Tibial nerve (tissue), 4 donors: Measurements from ENCODE around the gene FAM227B. TPM values are rescaled to one million over a fixed set of nuclear protein-coding genes. Genes with fewer than 3 reads are reported as not detected.
"Not testable (repeated sequence)": the region's sequence is repeated elsewhere in the genome, so short reads cannot be mapped to it uniquely, and the experiment has no call there.

Experiments
- DNase-seq, 2 donors: peaks; one replicate each; pipeline ENCODE4 v3.0.0-alpha.2; 2019; ENCODE audit warnings: low spot score in 2 of 2
- H3K27ac ChIP-seq, 4 donors: fragments of 200-600 bp; sonication (generic) in 3 of 4; one replicate each; pipeline ENCODE4 v1.5.1; 2017 to 2019; ENCODE audit warnings: mild to moderate bottlenecking in 1 of 4
- H3K27me3 ChIP-seq, 2 donors: fragments of 200-600 bp; sonication (generic) in 1 of 2; one replicate each; pipeline versions ENCODE4 v1.5.1 to v1.6.0; 2017 to 2019
- H3K36me3 ChIP-seq, 3 donors: fragments of 200-600 bp; sonication (generic); one replicate each; pipeline ENCODE4 v1.5.1; 2018 to 2019
- H3K4me1 ChIP-seq, 4 donors: fragments of 200-600 bp; sonication (generic) in 3 of 4; one replicate each; pipeline ENCODE4 v1.5.1; 2017 to 2019
- H3K4me3 ChIP-seq, 4 donors: fragments of 200-600 bp; sonication (generic) in 3 of 4; one replicate each; pipeline ENCODE4 v1.5.1; 2017 to 2019; ENCODE audit warnings: mild to moderate bottlenecking in 1 of 4, moderate library complexity in 1 of 4
- H3K9me3 ChIP-seq, 4 donors: fragments of 200-600 bp; sonication (generic) in 3 of 4; one replicate each; pipeline ENCODE4 v1.5.1; 2017 to 2019
- CTCF ChIP-seq, 5 experiments: fragments of 200-600 bp in 3 of 5; fragments of 450-650 bp in 2 of 5; sonication (generic) in 3 of 5; IDR thresholded peaks; one replicate each; pipeline ENCODE4 v1.5.1; 2016 to 2019; ENCODE audit warnings: antibody characterized with exemption in 5 of 5, mild to moderate bottlenecking in 3 of 5, moderate library complexity in 2 of 5
- EP300 ChIP-seq, 2 donors: sonication (generic); formaldehyde crosslinking; IDR thresholded peaks; one replicate each; pipeline ENCODE4 v1.6.1; 2017; ENCODE audit warnings: antibody characterized with exemption in 2 of 2, mild to moderate bottlenecking in 1 of 2
- POLR2A ChIP-seq, 2 donors: fragments of 450-650 bp; IDR thresholded peaks; one replicate each; pipeline ENCODE4 v1.6.1; 2017; ENCODE audit warnings: antibody characterized with exemption in 2 of 2, mild to moderate bottlenecking in 2 of 2, moderate library complexity in 2 of 2
- WGBS, 2 donors: methylation state at CpG; one replicate each; pipeline ENCODE4 v1.1.5; 2018; 5-methylcytosine and 5-hydroxymethylcytosine counted together
- total RNA-seq, 4 donors: library from RNA; depleted of rRNA; stranded (reverse); fragments of >200 nt; gene quantifications; one replicate each; pipeline ENCODE4 v1.1.0, GENCODE V29; 2016

Gene FAM227B
- total RNA-seq, 4 donors from 2014 or later = 2.1 to 14.2 (median 7.7) TPM

- 1 to 2% methylated on average over 6 of the region's 6 CpGs for WGBS, 2 donors
- TF ChIP-seq EP300 (IDR thresholded peaks at IDR 0.05) = no peak
- TF ChIP-seq CTCF (IDR thresholded peaks at IDR 0.05) = peak in 2 of 5 experiments; percentile 21 to 43
- no peak for TF ChIP-seq POLR2A (IDR thresholded peaks at IDR 0.05)
- no peaks in the 10 kb centered on the region for H3K27me3 ChIP-seq
- H3K9me3 ChIP-seq = peaks cover 0 to 7% (median 0%) of the 10 kb centered on the region in 4 donors
- no peak for DNase-seq
- peak overlapping the region; percentile 89 to 95 (median 92) for H3K27ac ChIP-seq
- H3K4me1 ChIP-seq = peaks cover 0 to 40% (median 13%) of the 10 kb centered on the region in 4 donors
- peaks cover 0 to 15% (median 0%) of the 10 kb centered on the region in 3 donors for H3K36me3 ChIP-seq
- peak overlapping the region; percentile 54 to 83 (median 70) for H3K4me3 ChIP-seq
Measured at GRCh38 chr15:49620199-49620598, 419 bp downstream of the FAM227B start.

DNA sequence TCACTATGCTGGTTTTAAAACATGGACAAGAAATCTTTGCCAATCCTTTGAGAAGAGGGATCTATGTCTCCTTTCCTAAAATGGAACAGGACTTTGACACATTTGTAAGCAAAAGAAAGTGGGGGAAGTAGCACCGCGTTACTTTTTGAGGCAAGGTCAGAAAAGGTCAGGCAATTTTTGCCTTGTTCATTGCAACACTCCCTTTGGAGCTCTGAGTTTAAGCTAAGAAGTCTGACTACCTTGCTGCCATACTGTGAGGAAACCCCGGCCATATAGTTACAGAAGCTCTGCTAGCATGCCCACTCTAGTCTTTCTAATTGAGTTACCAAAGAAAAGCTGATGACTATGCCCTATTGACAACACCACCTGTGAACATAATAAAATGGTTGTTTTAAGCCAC, 1.4 kb downstream of the FAM227B start:
- H3K4me3 ChIP-seq = no peak overlapping the region
- peaks cover 0 to 5% (median 0%) of the 10 kb centered on the region in 4 donors for H3K9me3 ChIP-seq
- TF ChIP-seq POLR2A (IDR thresholded peaks at IDR 0.05) (no peak), CTCF (IDR thresholded peaks at IDR 0.05) (no peak), EP300 (IDR thresholded peaks at IDR 0.05) (no peak)
- no peaks in the 10 kb centered on the region for H3K27me3 ChIP-seq
- H3K4me1 ChIP-seq = peaks cover 0 to 40% (median 13%) of the 10 kb centered on the region in 4 donors
- 54 to 69% methylated on average over 3 of the region's 3 CpGs for WGBS, 2 donors
- H3K36me3 ChIP-seq = peaks cover 0 to 17% (median 0%) of the 10 kb centered on the region in 3 donors
- H3K27ac ChIP-seq = peak overlapping the region; percentile 37 to 95 (median 92)
- DNase-seq = no peak

- not testable (repeated sequence) for H3K4me3 ChIP-seq, DNase-seq, H3K9me3 ChIP-seq, H3K27me3 ChIP-seq, H3K4me1 ChIP-seq, H3K27ac ChIP-seq
- peaks cover 0 to 30% (median 0%) of the 10 kb centered on the region in 3 donors for H3K36me3 ChIP-seq
- WGBS, 2 donors = 98% methylated on average over 3 of the region's 3 CpGs
Measured at GRCh38 chr15:49612240-49612639, 8.4 kb downstream of the FAM227B start.

DNA sequence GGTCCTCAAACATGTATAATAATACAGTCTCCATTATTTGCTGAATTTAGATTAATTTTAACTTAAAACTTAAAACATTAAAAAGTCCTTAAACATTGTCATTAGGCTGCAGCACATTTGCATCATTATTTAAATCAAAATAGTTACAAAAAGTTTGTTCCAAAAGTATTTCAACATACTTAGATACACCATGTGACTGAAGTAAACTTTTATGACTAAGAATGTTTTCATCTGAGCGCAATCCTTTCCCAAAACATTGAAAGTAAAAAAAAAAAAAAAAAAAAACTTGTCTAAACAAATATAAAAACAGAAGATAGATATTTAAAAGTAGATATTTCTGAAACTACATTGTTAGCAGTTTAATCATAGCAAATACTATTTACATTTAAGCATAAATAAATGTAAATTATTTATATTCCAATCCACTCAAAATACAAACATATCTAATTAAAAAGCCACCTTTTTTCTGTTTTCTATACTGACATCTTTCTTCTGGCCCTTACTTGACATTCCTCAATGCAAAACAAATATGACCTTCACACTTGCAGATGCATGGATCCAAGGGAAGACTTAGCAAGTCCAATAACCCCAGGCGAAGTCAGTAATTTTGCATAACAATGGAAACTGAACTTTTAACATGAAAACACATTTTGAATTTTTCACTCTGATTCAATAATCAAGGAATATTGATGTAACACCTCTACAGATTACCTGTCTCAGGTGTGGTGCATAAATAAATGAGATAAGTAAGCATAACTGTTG, 10.3 kb downstream of the FAM227B start:
- Histone ChIP-seq H3K4me1 (no peaks in the 10 kb centered on the region), H3K4me3 (no peak overlapping the region), H3K27me3 (no peaks in the 10 kb centered on the region), H3K27ac (no peak overlapping the region), H3K36me3 (peaks cover 0 to 36% (median 0%) of the 10 kb centered on the region in 3 donors), H3K9me3 (peaks cover 0 to 6% (median 0%) of the 10 kb centered on the region in 4 donors)
- WGBS, 2 donors = 75 to 78% methylated on average over 2 of the region's 2 CpGs
- DNase-seq = no peak
- TF ChIP-seq EP300 (IDR thresholded peaks at IDR 0.05) = no peak
- TF ChIP-seq POLR2A (IDR thresholded peaks at IDR 0.05) = no peak
- TF ChIP-seq CTCF (IDR thresholded peaks at IDR 0.05) = no peak

GRCh38 chr15:49606594-49606993, 14.0 kb downstream of the FAM227B start:
- no peak for TF ChIP-seq EP300 (IDR thresholded peaks at IDR 0.05)
- Histone ChIP-seq H3K36me3 (peaks cover 0 to 17% (median 0%) of the 10 kb centered on the region in 3 donors), H3K9me3 (peaks cover 0 to 34% (median 0%) of the 10 kb centered on the region in 4 donors), H3K27ac (no peak overlapping the region), H3K4me1 (no peaks in the 10 kb centered on the region), H3K27me3 (no peaks in the 10 kb centered on the region), H3K4me3 (no peak overlapping the region)
- DNase-seq = no peak

- DNase-seq = no peak
Measured at GRCh38 chr15:49605588-49605987, 15.0 kb downstream of the FAM227B start.

More at GRCh38 chr15:49605588-49605987, 15.0 kb downstream of the FAM227B start:
- 90 to 96% methylated on average over 2 of the region's 2 CpGs for WGBS, 2 donors
- H3K27me3 ChIP-seq = no peaks in the 10 kb centered on the region
- H3K36me3 ChIP-seq = peaks cover 0 to 25% (median 0%) of the 10 kb centered on the region in 3 donors
- TF ChIP-seq POLR2A (IDR thresholded peaks at IDR 0.05) (no peak), CTCF (IDR thresholded peaks at IDR 0.05) (no peak), EP300 (IDR thresholded peaks at IDR 0.05) (no peak)
- no peaks in the 10 kb centered on the region for H3K4me1 ChIP-seq
- no peak overlapping the region for H3K4me3 ChIP-seq
- H3K27ac ChIP-seq = no peak overlapping the region
- H3K9me3 ChIP-seq = peaks cover 0 to 44% (median under 1%) of the 10 kb centered on the region in 4 donors
